GM23338 (cell line): Measurements from ENCODE around the gene TMEM145. TPM values are rescaled to one million over a fixed set of nuclear protein-coding genes. Genes with fewer than 3 reads are reported as not detected.

Experiments
- ATAC-seq: fragments of 200-7000 bp; cut with Tn5 transposase; 3 replicates; pipeline ENCODE4 v1.9.1; 2020
- DNase-seq: peaks from one replicate; pipeline ENCODE4 v3.0.0-alpha.2; 2015; ENCODE audit warnings: low spot score
- H2AFZ ChIP-seq: fragments of 200-600 bp; sonication (generic); 2 replicates; pipeline ENCODE4 v1.8.0; 2016; ENCODE audit warnings: antibody characterized with exemption, mild to moderate bottlenecking, moderate library complexity
- H3F3A ChIP-seq: fragments of 200-600 bp; sonication (generic); replicated peaks from 2 replicates; pipeline ENCODE4 v1.8.0; 2017; ENCODE audit warnings: antibody characterized with exemption, mixed run types, low read depth
- H3K27ac ChIP-seq: fragments of 200-600 bp; sonication (generic); 2 replicates; pipeline ENCODE4 v1.6.1; 2016; ENCODE audit warnings: low read depth
- H3K27me3 ChIP-seq: fragments of 200-600 bp; sonication (generic); 2 replicates; pipeline ENCODE4 v1.8.0; 2016; ENCODE audit warnings: mild to moderate bottlenecking, mixed run types, moderate library complexity; ENCODE audit not compliant: insufficient read depth
- H3K36me3 ChIP-seq: fragments of 200-600 bp; sonication (generic); 2 replicates; pipeline ENCODE4 v1.8.0; 2016; ENCODE audit warnings: mild to moderate bottlenecking; ENCODE audit not compliant: insufficient read depth
- H3K4me1 ChIP-seq: fragments of 200-600 bp; sonication (generic); 2 replicates; pipeline ENCODE4 v1.8.0; 2016; ENCODE audit warnings: mild to moderate bottlenecking, moderate library complexity; ENCODE audit not compliant: insufficient read depth
- H3K4me2 ChIP-seq: fragments of 200-600 bp; sonication (generic); 2 replicates; pipeline ENCODE4 v1.7.1; 2017; ENCODE audit warnings: mixed run types
- H3K4me3 ChIP-seq: fragments of 200-600 bp; sonication (generic); 2 replicates; pipeline ENCODE4 v1.6.1; 2016; ENCODE audit warnings: mixed run types
- H3K79me2 ChIP-seq: fragments of 200-600 bp; sonication (generic); replicated peaks from 2 replicates; pipeline ENCODE4 v1.8.0; 2017; ENCODE audit warnings: mild to moderate bottlenecking; ENCODE audit not compliant: insufficient read depth
- H3K9me2 ChIP-seq: fragments of 200-600 bp; sonication (generic); 2 replicates; pipeline ENCODE4 v1.8.0; 2017; ENCODE audit not compliant: insufficient read depth
- H4K20me1 ChIP-seq: fragments of 200-600 bp; sonication (generic); replicated peaks from 2 replicates; pipeline ENCODE4 v1.8.0; 2017; ENCODE audit warnings: mild to moderate bottlenecking; ENCODE audit not compliant: insufficient read depth
- H3K27ac Mint-ChIP-seq: 2 replicates; pipeline ENCODE4 v1.8.0; 2020; ENCODE audit warnings: inconsistent platforms, mild to moderate bottlenecking, moderate library complexity, mixed read lengths
- H3K27me3 Mint-ChIP-seq: 3 replicates; pipeline ENCODE4 v1.8.0; 2022; ENCODE audit warnings: low read depth, mild to moderate bottlenecking, moderate library complexity, mixed read lengths, inconsistent platforms; ENCODE audit not compliant: insufficient read depth, poor library complexity
- H3K36me3 Mint-ChIP-seq: 3 replicates; pipeline ENCODE4 v1.8.0; 2021; ENCODE audit warnings: low read depth, mild to moderate bottlenecking, inconsistent platforms, moderate library complexity, mixed read lengths
- H3K4me1 Mint-ChIP-seq: 3 replicates; pipeline ENCODE4 v1.8.0; 2020; ENCODE audit warnings: mild to moderate bottlenecking, inconsistent platforms, mixed read lengths
- H3K4me3 Mint-ChIP-seq: 3 replicates; pipeline ENCODE4 v1.8.0; 2021; ENCODE audit warnings: moderate library complexity, mild to moderate bottlenecking, inconsistent platforms, mixed read lengths
- H3K9me3 Mint-ChIP-seq: 3 replicates; pipeline ENCODE4 v1.8.0; 2020; ENCODE audit warnings: moderate library complexity, mild to moderate bottlenecking, inconsistent platforms, mixed read lengths
- CTCF ChIP-seq, 2 experiments: fragments of 200-600 bp in 1 of 2; sonication (generic) in 1 of 2; conservative IDR thresholded peaks; 2 replicates each; pipeline versions ENCODE4 v1.5.1 to v1.6.1; 2016 to 2017; ENCODE audit warnings: antibody characterized with exemption in 2 of 2, low read depth in 2 of 2, mild to moderate bottlenecking in 2 of 2, moderate library complexity in 1 of 2
- ETS1 ChIP-seq: IDR thresholded peaks from 2 replicates; pipeline ENCODE4 v1.6.1; 2016; ENCODE audit warnings: antibody characterized with exemption
- EZH2 ChIP-seq: fragments of 200-600 bp; sonication (generic); IDR thresholded peaks from one replicate; pipeline ENCODE4 v1.8.0; 2017; ENCODE audit warnings: antibody characterized with exemption, mild to moderate bottlenecking, low read depth; ENCODE audit not compliant: unreplicated experiment
- JUNB ChIP-seq: IDR thresholded peaks from one replicate; pipeline ENCODE4 v1.6.1; 2016; ENCODE audit warnings: antibody characterized with exemption; ENCODE audit not compliant: unreplicated experiment
- POLR2AphosphoS5 ChIP-seq: IDR thresholded peaks from 2 replicates; pipeline ENCODE4 v1.6.1; 2016; ENCODE audit warnings: antibody characterized with exemption, low read depth
- ZNF114 ChIP-seq: fragments of 250-450 bp; sonication (Bioruptor Pico); IDR thresholded peaks from 2 replicates; pipeline ENCODE4 v1.5.0; 2020; ENCODE audit warnings: mild to moderate bottlenecking, moderate library complexity
- ZNF331 ChIP-seq: fragments of 250-450 bp; sonication (Bioruptor Pico); IDR thresholded peaks from 2 replicates; pipeline ENCODE4 v1.5.0; 2020; ENCODE audit warnings: low read depth, mild to moderate bottlenecking, moderate library complexity
- polyA plus RNA-seq: library from polyadenylated mRNA; unstranded; fragments of >200 nt; fragmentation: Nextera tagmentation; extraction: Ambion mirVana; gene quantifications from 2 replicates; pipeline ENCODE4 v1.2.1, GENCODE V29; 2016
- total RNA-seq: library from RNA; depleted of rRNA; stranded (reverse); fragments of >200 nt; shearing (Covaris generic); gene quantifications from 2 replicates; pipeline ENCODE4 v1.2.3, GENCODE V29; 2014

The TMEM145 gene
- total and polyA plus RNA-seq, 2 experiments from 2014 or later = 1.9 to 5.4 TPM

GRCh38 chr19:42295342-42295741, 17.8 kb upstream of the TMEM145 start:
- Histone ChIP-seq H2AFZ (no peak overlapping the region), H3K27ac (peak overlapping the region; percentile 88; the same call in 1 of the 2 replicates), H3K27me3 (no peaks in the 10 kb centered on the region), H4K20me1 (peaks cover 13% of the 10 kb centered on the region; the same call in 1 of the 2 replicates), H3K36me3 (no peaks in the 10 kb centered on the region; the same call in 1 of the 2 replicates), H3K4me2 (no peak overlapping the region; the same call in 1 of the 2 replicates), H3F3A (peaks cover 21% of the 10 kb centered on the region), H3K4me1 (peaks cover 6% of the 10 kb centered on the region; the same call in 1 of the 2 replicates), H3K9me2 (no peaks in the 10 kb centered on the region), H3K4me3 (no peak overlapping the region), H3K79me2 (no peaks in the 10 kb centered on the region; the same call in 1 of the 2 replicates)
- no peak for TF ChIP-seq JUNB
- no peak for TF ChIP-seq ETS1
- TF ChIP-seq ZNF114 (CRISPR knock-in tag) = no peak
- peak; percentile 38 to 51; a peak in 3 of 4 replicates for TF ChIP-seq CTCF (conservative IDR thresholded peaks at IDR 0.05; ENCODE audit: low read depth in 2 of 2)
- no peak for TF ChIP-seq ZNF331 (CRISPR knock-in tag)
- TF ChIP-seq EZH2 = no peak
- ATAC-seq = peak; percentile 9
- Mint-ChIP-seq H3K4me3 (no peak overlapping the region; the same call in 2 of the 3 replicates), H3K4me1 (peaks cover 23% of the 10 kb centered on the region), H3K27ac (peak overlapping the region; percentile 91), H3K9me3 (no peaks in the 10 kb centered on the region), H3K27me3 (peaks cover 12% of the 10 kb centered on the region), H3K36me3 (peaks cover 44% of the 10 kb centered on the region)
- DNase-seq = no peak

GRCh38 chr19:42295831-42296525, 17.1 kb upstream of the TMEM145 start:
- Histone ChIP-seq H3K27me3 (no peaks in the 10 kb centered on the region), H3K4me1 (peaks cover 6% of the 10 kb centered on the region; the same call in 1 of the 2 replicates), H3K4me3 (no peak overlapping the region), H3K4me2 (no peak overlapping the region), H2AFZ (no peak overlapping the region), H3K79me2 (peaks cover under 1% of the 10 kb centered on the region), H4K20me1 (peaks cover 13% of the 10 kb centered on the region; the same call in 1 of the 2 replicates), H3K36me3 (no peaks in the 10 kb centered on the region; the same call in 1 of the 2 replicates), H3K27ac (peak overlapping the region; percentile 88; the same call in 1 of the 2 replicates), H3F3A (peaks cover 21% of the 10 kb centered on the region), H3K9me2 (no peaks in the 10 kb centered on the region)
- DNase-seq (peak; percentile 91), ATAC-seq (peak; percentile 78)
- Mint-ChIP-seq H3K4me1 (peaks cover 23% of the 10 kb centered on the region), H3K36me3 (peaks cover 44% of the 10 kb centered on the region), H3K27me3 (peaks cover 12% of the 10 kb centered on the region), H3K27ac (peak overlapping the region; percentile 86; the same call in 1 of the 2 replicates), H3K4me3 (no peak overlapping the region; the same call in 2 of the 3 replicates), H3K9me3 (no peaks in the 10 kb centered on the region)
- TF ChIP-seq ZNF114 (CRISPR knock-in tag) = no peak
- TF ChIP-seq CTCF (conservative IDR thresholded peaks at IDR 0.05; ENCODE audit: low read depth in 2 of 2) = peak; percentile 81 to 94
- TF ChIP-seq POLR2AphosphoS5 = peak; percentile 78
